K562 (cell line): Measurements from ENCODE around the gene WFIKKN1. TPM values are rescaled to one million over a fixed set of nuclear protein-coding genes. Genes with fewer than 3 reads are reported as not detected.

Experiments used
- ARNT ChIP-seq, 2 experiments: fragments of 450-650 bp; IDR thresholded peaks; 2 replicates each; pipeline ENCODE4 v1.6.1; 2016; ENCODE audit warnings: mild to moderate bottlenecking in 1 of 2
- CTCF ChIP-seq, 3 experiments: IDR thresholded peaks in 2 of 3; conservative IDR thresholded peaks in 1 of 3; 2 replicates each; pipeline ENCODE4 v1.5.1; 2011 to 2012; ENCODE audit warnings: low read length in 3 of 3, mild to moderate bottlenecking in 3 of 3, control low read depth in 2 of 3, improper control_type of control experiment in 1 of 3, inconsistent platforms in 1 of 3, low read depth in 1 of 3, mixed read lengths in 1 of 3, moderate library complexity in 1 of 3; ENCODE audit not compliant: insufficient read depth in 2 of 3
- DACH1 ChIP-seq: fragments of 450-650 bp; IDR thresholded peaks from 2 replicates; pipeline ENCODE4 v1.6.1; 2018; ENCODE audit not compliant: partially characterized antibody
- FOXA3 ChIP-seq, 2 experiments: fragments of 450-650 bp in 1 of 2; sonication (generic) in 1 of 2; formaldehyde crosslinking; IDR thresholded peaks in 1 of 2; conservative IDR thresholded peaks in 1 of 2; 2 replicates each; pipeline versions ENCODE4 v1.4.0 to v1.8.0; 2020 to 2022; ENCODE audit warnings: mild to moderate bottlenecking in 2 of 2, missing genetic modification reagents in 1 of 2
- HNRNPUL1 ChIP-seq: fragments of 200-400 bp; formaldehyde crosslinking; IDR thresholded peaks from 2 replicates; pipeline ENCODE4 v1.6.1; 2017; ENCODE audit warnings: low read length
- HSF4 ChIP-seq: fragments of 250-450 bp; sonication (Bioruptor Pico); IDR thresholded peaks from 2 replicates; pipeline ENCODE4 v2.1.2; 2022; ENCODE audit warnings: mild to moderate bottlenecking, moderate library complexity, borderline replicate concordance
- MGA ChIP-seq: fragments of 450-650 bp; IDR thresholded peaks from 2 replicates; pipeline ENCODE4 v1.6.1; 2016; ENCODE audit warnings: mild to moderate bottlenecking, moderate library complexity
- SRSF1 ChIP-seq: fragments of 200-400 bp; formaldehyde crosslinking; IDR thresholded peaks from 2 replicates; pipeline ENCODE4 v1.6.1; 2017; ENCODE audit warnings: mild to moderate bottlenecking, low read depth, low read length, moderate library complexity
- STAG1 ChIP-seq: sonication (generic); formaldehyde crosslinking; IDR thresholded peaks from 2 replicates; pipeline ENCODE4 v1.5.0; 2020; ENCODE audit warnings: missing genetic modification reagents, borderline replicate concordance
- ZNF384 ChIP-seq: IDR thresholded peaks from 2 replicates; pipeline ENCODE4 v1.6.1; 2012; ENCODE audit warnings: low read depth, low read length, improper control_type of control experiment
- polyA plus RNA-seq, 8 experiments: library from polyadenylated mRNA; depleted of rRNA in 4 of 8; stranded (reverse) in 5 of 8; unstranded in 3 of 8; fragments of >200 nt; fragmentation: Nextera tagmentation in 2 of 8; fragmentation: Illumina TruSeq in 1 of 8; extraction: Ambion mirVana in 2 of 8; extraction: Trizol in 1 of 8; gene quantifications; 2 replicates each; pipeline versions ENCODE4 v1.2.1 to v1.2.3, GENCODE V29; 2011 to 2014; ENCODE audit warnings: inconsistent platforms in 1 of 8, missing spikeins in 1 of 8
- total RNA-seq, 7 experiments: library from RNA; depleted of rRNA in 6 of 7; stranded (reverse); fragments of >200 nt in 6 of 7; fragmentation: Illumina TruSeq in 2 of 7; extraction: Trizol in 2 of 7; gene quantifications; 2 replicates each; pipeline versions ENCODE4 v1.2.1 to v1.2.3, GENCODE V29; 2011 to 2021; ENCODE audit warnings: low replicate concordance in 1 of 7

The WFIKKN1 gene
- total and polyA plus RNA-seq, 9 of the 15 experiments (the other 6 are each of a cell fraction or from before 2014, with no cell fraction given), result 0.14 to 1.1 (median 0.50) TPM; not detected in 4

GRCh38 chr16:679814-680624, 49.2 kb downstream of the WFIKKN1 start, which contains the start of gene STUB1 (continued):
- TF ChIP-seq MGA (no peak; the same call in 1 of the 2 replicates), SRSF1 (no peak), CTCF (IDR thresholded peaks at IDR 0.05 in 2 of 3, conservative IDR thresholded peaks at IDR 0.05 in 1 of 3; ENCODE audit: insufficient read depth in 2 of 3, low read depth in 1 of 3, low read length in 3 of 3) (no peak), ZNF384 (no peak), HSF4 (CRISPR knock-in tag) (no peak), DACH1 (no peak), STAG1 (no peak), ARNT (IDR thresholded peaks at IDR 0.05) (no peak), HNRNPUL1 (no peak), FOXA3 (CRISPR knock-in tag; conservative IDR thresholded peaks at IDR 0.05 in 1 of 2, IDR thresholded peaks at IDR 0.05 in 1 of 2) (no peak)
